GM21619 (cell line): ENCODE data around the gene NAGA.
A peak's percentile ranks its signal among the peaks of the same experiment; 100 is the strongest.
"Not testable (repeated sequence)": the region's sequence is repeated elsewhere in the genome, so short reads cannot be mapped to it uniquely, and the experiment has no call there.

ENCODE experiments used
- ATAC-seq: cut with Tn5 transposase; IDR thresholded peaks from one replicate; pipeline ENCODE4 v1.9.1; 2021; ENCODE audit not compliant: unreplicated experiment

Gene NAGA

GRCh38 chr22:42070517-42071422 lies at the start of gene NAGA:
Gene NAGA, minus strand, starts transcription at chr22:42070812. Its CDS starts 515 bp downstream, at chr22:42070297.
- ATAC-seq: peak; percentile 85

- ATAC-seq: no peak
Observed at GRCh38 chr22:42116848-42117424, 46.3 kb upstream of the NAGA start.

- ATAC-seq: not testable (repeated sequence)
Observed at GRCh38 chr22:42115420-42115830, 44.8 kb upstream of the NAGA start.

- ATAC-seq: no peak
Observed at GRCh38 chr22:42114721-42115120, 44.1 kb upstream of the NAGA start.

GRCh38 chr22:42112793-42113192 lies 42.2 kb upstream of the NAGA start:
- not testable (repeated sequence) for ATAC-seq

GRCh38 chr22:42111798-42112197 lies 41.2 kb upstream of the NAGA start:
- ATAC-seq: no peak

GRCh38 chr22:42108848-42109247 lies 38.2 kb upstream of the NAGA start:
- ATAC-seq: no peak

- ATAC-seq: not testable (repeated sequence)
Observed at GRCh38 chr22:42104332-42104860, 33.8 kb upstream of the NAGA start.

- no peak for ATAC-seq
Observed at GRCh38 chr22:42101199-42101598, 30.6 kb upstream of the NAGA start.

- ATAC-seq: no peak
Observed at GRCh38 chr22:42091455-42091782, 20.8 kb upstream of the NAGA start.

- peak; percentile 91 for ATAC-seq
Observed at GRCh38 chr22:42090596-42091454, 20.2 kb upstream of the NAGA start, which contains the start of gene NDUFA6. Gene NDUFA6, minus strand, starts transcription at chr22:42090772. Its CDS starts 28 bp downstream, at chr22:42090744.

- no peak for ATAC-seq
Observed at GRCh38 chr22:42086051-42086450, 15.4 kb upstream of the NAGA start.

GRCh38 chr22:42084874-42085273 lies 14.3 kb upstream of the NAGA start:
- ATAC-seq: no peak

GRCh38 chr22:42083119-42083518 lies 12.5 kb upstream of the NAGA start:
- ATAC-seq: no peak

GRCh38 chr22:42080287-42080686 lies 9.7 kb upstream of the NAGA start:
- no peak for ATAC-seq

- ATAC-seq: peak; percentile 75
Observed at GRCh38 chr22:42079319-42080251, 9.0 kb upstream of the NAGA start, which contains the start of gene SMDT1. Gene SMDT1, plus strand, starts transcription at chr22:42079700. Its CDS starts 69 bp downstream, at chr22:42079769.

GRCh38 chr22:42078469-42079318 lies 8.1 kb upstream of the NAGA start:
- ATAC-seq: peak; percentile 6

- no peak for ATAC-seq
Observed at GRCh38 chr22:42077486-42078125, 7.0 kb upstream of the NAGA start.
